IMR-90 (cell line): ENCODE data around the gene OPCML. TPM values are rescaled to one million over a fixed set of nuclear protein-coding genes. Genes with fewer than 3 reads are reported as not detected.

Experiments
- ATAC-seq: fragments of 200-7000 bp; cut with Tn5 transposase; 2 replicates; pipeline ENCODE4 v1.9.1; 2020; ENCODE audit warnings: low read depth, mild to moderate bottlenecking, moderate library complexity
- BruUV-seq: library from RNA; stranded (reverse); fragments of 400-500 nt; replicated peaks from 2 replicates; lab custom pipeline; 2021; lab: Mats Ljungman, UMichigan
- CTCF ChIA-PET: fragments of 300-600 bp; formaldehyde crosslinking; extraction: SDS; loops from one replicate; lab custom pipeline; 2021; ENCODE audit warnings: antibody characterized with exemption; lab: Yijun Ruan, JAX
- POLR2A ChIA-PET: fragments of 300-600 bp; sonication (Branson Sonifier 250); formaldehyde crosslinking; loops from one replicate; lab custom pipeline; 2022; ENCODE audit warnings: antibody characterized with exemption; ENCODE audit not compliant: unreplicated experiment; lab: Charles Lee
- DNase-seq: peaks from one replicate; pipeline ENCODE4 v3.0.0; 2013
- H2AFZ ChIP-seq: replicated peaks from 2 replicates; pipeline ENCODE3; 2013; ENCODE audit warnings: low read length, mild to moderate bottlenecking; ENCODE audit not compliant: poor library complexity
- H2AK5ac ChIP-seq: 2 replicates; pipeline ENCODE4 v1.6.1; 2013; ENCODE audit warnings: low read depth, low read length, inconsistent platforms
- H2AK9ac ChIP-seq: replicated peaks from 2 replicates; pipeline ENCODE3; 2013; ENCODE audit warnings: mild to moderate bottlenecking, low read depth, low read length, moderate library complexity; ENCODE audit not compliant: poor library complexity
- H2BK120ac ChIP-seq: 2 replicates; pipeline ENCODE4 v1.6.1; 2013; ENCODE audit warnings: low read depth, low read length, inconsistent platforms
- H2BK15ac ChIP-seq: 3 replicates; pipeline ENCODE4 v1.6.1; 2013; ENCODE audit warnings: low read depth, low read length, inconsistent platforms
- H2BK20ac ChIP-seq: 2 replicates; pipeline ENCODE4 v1.6.1; 2013; ENCODE audit warnings: low read depth, mild to moderate bottlenecking, inconsistent platforms, low read length, moderate library complexity
- H2BK5ac ChIP-seq: 2 replicates; pipeline ENCODE4 v1.6.1; 2013; ENCODE audit warnings: mild to moderate bottlenecking, low read depth, low read length, inconsistent platforms; ENCODE audit not compliant: poor library complexity, severe bottlenecking
- H3K14ac ChIP-seq: replicated peaks from 2 replicates; pipeline ENCODE4 v1.6.1; 2013; ENCODE audit warnings: low read depth, low read length, inconsistent platforms
- H3K18ac ChIP-seq: 2 replicates; pipeline ENCODE4 v1.6.1; 2013; ENCODE audit warnings: low read depth, low read length, control low read depth
- H3K23ac ChIP-seq: 2 replicates; pipeline ENCODE4 v1.6.1; 2013; ENCODE audit warnings: low read depth, low read length, inconsistent platforms
- H3K27ac ChIP-seq: 2 replicates; pipeline ENCODE4 v1.5.1; 2013; ENCODE audit warnings: mild to moderate bottlenecking, control low read depth, low read length; ENCODE audit not compliant: insufficient read depth
- H3K27me3 ChIP-seq: 2 replicates; pipeline ENCODE4 v1.6.1; 2013; ENCODE audit warnings: low read length; ENCODE audit not compliant: control insufficient read depth, insufficient read depth
- H3K36me3 ChIP-seq: 2 replicates; pipeline ENCODE4 v1.6.1; 2013; ENCODE audit warnings: low read length, mixed read lengths; ENCODE audit not compliant: control insufficient read depth, insufficient read depth
- H3K4ac ChIP-seq: 2 replicates; pipeline ENCODE4 v1.6.1; 2013; ENCODE audit warnings: low read depth, low read length, inconsistent platforms
- H3K4me1 ChIP-seq: 2 replicates; pipeline ENCODE4 v1.6.1; 2013; ENCODE audit warnings: low read length, mixed read lengths; ENCODE audit not compliant: control insufficient read depth, insufficient read depth
- H3K4me2 ChIP-seq: 2 replicates; pipeline ENCODE4 v1.6.1; 2013; ENCODE audit warnings: low read depth, mild to moderate bottlenecking, control low read depth, low read length, moderate library complexity
- H3K4me3 ChIP-seq: 2 replicates; pipeline ENCODE4 v1.5.1; 2013; ENCODE audit warnings: low read depth, mild to moderate bottlenecking, control low read depth, low read length, moderate library complexity; ENCODE audit not compliant: insufficient read depth
- H3K56ac ChIP-seq: 2 replicates; pipeline ENCODE4 v1.6.1; 2013; ENCODE audit warnings: low read length, inconsistent platforms; ENCODE audit not compliant: insufficient read depth; ENCODE audit errors: extremely low read depth
- H3K79me1 ChIP-seq, 2 experiments: 2 replicates each; pipeline ENCODE4 v1.6.1; 2013; ENCODE audit warnings: low read length in 2 of 2, inconsistent platforms in 1 of 2, low read depth in 1 of 2
- H3K9ac ChIP-seq: 2 replicates; pipeline ENCODE4 v1.6.1; 2013; ENCODE audit warnings: low read depth, low read length, control low read depth
- H3K9me1 ChIP-seq: 2 replicates; pipeline ENCODE4 v1.6.1; 2013; ENCODE audit warnings: low read length, inconsistent platforms; ENCODE audit not compliant: insufficient read depth
- H3K9me3 ChIP-seq: 2 replicates; pipeline ENCODE4 v1.6.1; 2013; ENCODE audit warnings: low read length; ENCODE audit not compliant: control insufficient read depth, insufficient read depth
- H4K20me1 ChIP-seq: 2 replicates; pipeline ENCODE4 v1.6.1; 2013; ENCODE audit warnings: low read length, inconsistent platforms; ENCODE audit not compliant: insufficient read depth
- H4K5ac ChIP-seq: 2 replicates; pipeline ENCODE4 v1.6.1; 2013; ENCODE audit warnings: mild to moderate bottlenecking, low read depth, low read length, control low read depth
- H4K8ac ChIP-seq, 2 experiments: 2 replicates each; pipeline ENCODE4 v1.6.1; 2013; ENCODE audit warnings: low read depth in 2 of 2, low read length in 2 of 2, control low read depth in 1 of 2, inconsistent platforms in 1 of 2
- H4K91ac ChIP-seq: 2 replicates; pipeline ENCODE4 v1.6.1; 2013; ENCODE audit warnings: low read depth, low read length, inconsistent platforms; ENCODE audit not compliant: insufficient read depth
- MAFK ChIP-seq: IDR thresholded peaks from 2 replicates; pipeline ENCODE4 v1.6.1; 2012; ENCODE audit warnings: low read depth, low read length, improper control_type of control experiment
- WGBS, 2 experiments: methylation state at CpG; one replicate each; pipeline versions ENCODE4 v1.1.5 to v1.1.7; 2013; ENCODE audit warnings: missing lambda C conversion rate in 2 of 2; ENCODE audit not compliant: insufficient read length in 1 of 2; ENCODE audit errors: extremely low coverage in 2 of 2; 5-methylcytosine and 5-hydroxymethylcytosine counted together
- dilution Hi-C: fragments of 300-500 bp; cut with HindIII; formaldehyde crosslinking; loops from one replicate; pipeline ENCODE4 v1.14.3; 2018; ENCODE audit warnings: low sequenced_read_pairs; ENCODE audit not compliant: unreplicated experiment
- in situ Hi-C: fragments of 300-500 bp; cut with MboI; formaldehyde crosslinking; loops from 3 replicates; pipeline ENCODE4 v1.14.3; 2019; ENCODE audit warnings: low sequenced_read_pairs, inconsistent platforms, mixed read lengths
- intact Hi-C: fragments of 100-400 bp; cut with micrococcal nuclease; formaldehyde crosslinking; loops from 2 replicates; pipeline ENCODE4 v1.10.0; 2022
- polyA plus RNA-seq, 3 experiments: library from polyadenylated mRNA; depleted of rRNA; stranded (reverse); fragments of >200 nt; gene quantifications; 2 replicates each; pipeline ENCODE4 v1.2.3, GENCODE V29; 2012; ENCODE audit warnings: low replicate concordance in 1 of 3
- total RNA-seq: library from RNA; depleted of rRNA; stranded (reverse); fragments of >200 nt; gene quantifications from 2 replicates; pipeline ENCODE4 v1.2.3, GENCODE V29; 2012
- TF ChIP-seq, protein P1 (sequence below): fragments of 150-350 bp; IDR thresholded peaks from 2 replicates; pipeline ENCODE4 v1.6.1; 2016; ENCODE audit warnings: low read depth, mild to moderate bottlenecking, low read length, moderate library complexity, borderline replicate concordance

Gene OPCML
- total and polyA plus RNA-seq, 2 of the 4 experiments (the other 2 are of a cell fraction), result under 0.01 to 2.6 TPM

DNA sequence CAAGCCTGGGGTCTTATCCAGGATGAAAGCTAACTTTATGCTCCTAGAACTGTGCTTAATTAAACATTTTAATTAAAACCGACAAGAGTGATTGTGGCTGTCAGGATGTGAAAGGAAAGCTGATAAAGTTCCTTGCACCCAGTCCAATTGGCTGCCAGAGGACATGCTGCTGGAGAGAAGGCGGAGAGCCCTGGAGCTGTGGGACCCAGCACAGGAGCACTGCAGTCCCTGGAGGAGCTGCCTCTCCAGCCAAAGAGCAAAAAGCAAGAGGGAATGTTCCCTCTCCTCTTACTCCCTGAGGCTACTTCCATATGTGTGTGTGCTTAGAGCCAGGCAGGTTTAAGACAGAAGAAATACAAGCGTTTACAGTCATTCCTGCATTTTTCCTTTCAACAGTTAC lies 118.6 kb downstream of the OPCML start:
- no peak overlapping the region for H3K4me3 ChIP-seq
- in situ Hi-C loops, result no loop called here
- dilution Hi-C loops, result no loop called here
- H3K9me3 ChIP-seq, result peaks cover 42% of the 10 kb centered on the region
- no peak for ATAC-seq
- no peak overlapping the region for H3K14ac ChIP-seq
- no peaks in the 10 kb centered on the region for H3K4me1 ChIP-seq
- no peak overlapping the region for H3K56ac ChIP-seq
- H4K5ac ChIP-seq, result no peak overlapping the region
- CTCF ChIA-PET, result no interaction called here
- no peaks in the 10 kb centered on the region for H4K20me1 ChIP-seq
- BruUV-seq, result no TSS peak
- no peak for DNase-seq
- no peak overlapping the region for H4K8ac ChIP-seq
- no peaks in the 10 kb centered on the region for H3K36me3 ChIP-seq
- no peaks in the 10 kb centered on the region for H3K27me3 ChIP-seq
- H3K27ac ChIP-seq, result no peak overlapping the region
- TF ChIP-seq, protein P1, sequence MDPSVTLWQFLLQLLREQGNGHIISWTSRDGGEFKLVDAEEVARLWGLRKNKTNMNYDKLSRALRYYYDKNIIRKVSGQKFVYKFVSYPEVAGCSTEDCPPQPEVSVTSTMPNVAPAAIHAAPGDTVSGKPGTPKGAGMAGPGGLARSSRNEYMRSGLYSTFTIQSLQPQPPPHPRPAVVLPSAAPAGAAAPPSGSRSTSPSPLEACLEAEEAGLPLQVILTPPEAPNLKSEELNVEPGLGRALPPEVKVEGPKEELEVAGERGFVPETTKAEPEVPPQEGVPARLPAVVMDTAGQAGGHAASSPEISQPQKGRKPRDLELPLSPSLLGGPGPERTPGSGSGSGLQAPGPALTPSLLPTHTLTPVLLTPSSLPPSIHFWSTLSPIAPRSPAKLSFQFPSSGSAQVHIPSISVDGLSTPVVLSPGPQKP, result no peak
- TF ChIP-seq MAFK, result no peak
- H2AFZ ChIP-seq, result no peak overlapping the region
- H4K91ac ChIP-seq, result no peak overlapping the region
- no peaks in the 10 kb centered on the region for H3K79me1 ChIP-seq
- H2AK5ac ChIP-seq, result no peak overlapping the region
- no peak overlapping the region for H3K4me2 ChIP-seq
- no peak overlapping the region for H2BK20ac ChIP-seq
- no peak overlapping the region for H2BK15ac ChIP-seq
- no peak overlapping the region for H2AK9ac ChIP-seq
- POLR2A ChIA-PET, result no interaction called here
- no CpG with 5 or more reads among the region's 3 CpGs for WGBS, 2 experiments
- H2BK5ac ChIP-seq, result no peak overlapping the region
- no peak overlapping the region for H3K4ac ChIP-seq
- intact Hi-C loops, result no loop called here
- no peak overlapping the region for H3K23ac ChIP-seq
- no peak overlapping the region for H3K9ac ChIP-seq
- H2BK120ac ChIP-seq, result no peak overlapping the region
- H3K18ac ChIP-seq, result no peak overlapping the region
- no peaks in the 10 kb centered on the region for H3K9me1 ChIP-seq
